Uterine smooth muscle cell (primary cell): ENCODE results near the gene UGT1A8. TPM values are rescaled to one million over a fixed set of nuclear protein-coding genes. Genes with fewer than 3 reads are reported as not detected.

Experiments
- total RNA-seq: library from RNA; depleted of rRNA; stranded (reverse); fragments of >200 nt; gene quantifications from 2 replicates; pipeline ENCODE4 v1.2.3, GENCODE V29; 2014

The UGT1A8 gene
- 0.12 TPM in 1 of 2 replicates, not detected in the other for total RNA-seq

GRCh38 chr2:233617476-233617875 lies at the start of gene UGT1A8:
TSS of gene UGT1A8 (plus strand) at chr2:233617633. CDS start at chr2:233617708, 75 bp downstream.

GRCh38 chr2:233636306-233636705 lies 18.9 kb downstream of the UGT1A8 start, which contains the start of gene UGT1A10:
TSS of gene UGT1A10 (plus strand) at chr2:233636448. CDS start at chr2:233636523, 75 bp downstream.

GRCh38 chr2:233671290-233672161 lies 54.1 kb downstream of the UGT1A8 start, which contains the start of gene UGT1A9:
TSS of gene UGT1A9 (plus strand) at chr2:233671898. CDS start at chr2:233671935, 37 bp downstream.

GRCh38 chr2:233681521-233682099 lies 64.2 kb downstream of the UGT1A8 start, which contains the start of gene UGT1A7:
TSS of gene UGT1A7 (plus strand) at chr2:233681901. CDS start at chr2:233681938, 37 bp downstream.

GRCh38 chr2:233692648-233693047 lies 75.2 kb downstream of the UGT1A8 start, which contains the start of gene UGT1A6:
TSS of gene UGT1A6 (plus strand) at chr2:233692890. CDS start at chr2:233693005, 115 bp downstream.

GRCh38 chr2:233712611-233713261 lies 95.3 kb downstream of the UGT1A8 start, which contains the start of gene UGT1A5:
TSS of gene UGT1A5 (plus strand) at chr2:233712907. CDS start at chr2:233712992, 85 bp downstream.

GRCh38 chr2:233718552-233718951 lies 101.1 kb downstream of the UGT1A8 start, which contains the start of gene UGT1A4:
TSS of gene UGT1A4 (plus strand) at chr2:233718736. CDS start at chr2:233718821, 85 bp downstream.

GRCh38 chr2:233728723-233729301 lies 111.4 kb downstream of the UGT1A8 start, which contains the start of gene UGT1A3:
TSS of gene UGT1A3 (plus strand) at chr2:233729042. CDS start at chr2:233729127, 85 bp downstream.

GRCh38 chr2:233760043-233760442 lies 142.6 kb downstream of the UGT1A8 start, which contains the start of gene UGT1A1:
TSS of gene UGT1A1 (plus strand) at chr2:233760270. CDS start at chr2:233760288, 18 bp downstream.

GRCh38 chr2:233778030-233778429 lies 160.6 kb downstream of the UGT1A8 start, which contains the start of gene MROH2A:
TSS of gene MROH2A (plus strand) at chr2:233778330. CDS start at chr2:233779359, 1,029 bp downstream.

Other genes starting within 250 kb of the UGT1A8 start
- 38.4 and 46.9 TPM in 2 replicates for gene USP40, start 50.9 kb upstream of the UGT1A8 start, total RNA-seq
- gene UGT1A10, start 18.8 kb downstream of the UGT1A8 start, total RNA-seq, result 0.11 TPM in 1 of 2 replicates, not detected in the other
- gene UGT1A9, start 54.3 kb downstream of the UGT1A8 start, total RNA-seq, result not detected in 2 replicates
- gene UGT1A7, start 64.3 kb downstream of the UGT1A8 start, total RNA-seq, result not detected in 2 replicates
- not detected in 2 replicates for gene UGT1A6, start 75.3 kb downstream of the UGT1A8 start, total RNA-seq
- gene UGT1A5, start 95.3 kb downstream of the UGT1A8 start, total RNA-seq, result not detected in 2 replicates
- not detected in 2 replicates for gene UGT1A4, start 101.1 kb downstream of the UGT1A8 start, total RNA-seq
- not detected in 2 replicates for gene UGT1A3, start 111.4 kb downstream of the UGT1A8 start, total RNA-seq
- not detected in 2 replicates for gene UGT1A1, start 142.6 kb downstream of the UGT1A8 start, total RNA-seq
- not detected in 2 replicates for gene MROH2A, start 160.7 kb downstream of the UGT1A8 start, total RNA-seq
- gene HJURP, start 236.9 kb downstream of the UGT1A8 start, total RNA-seq, result 15.7 and 46.5 TPM in 2 replicates